GM20431 (cell line): ENCODE results near the gene MAB21L1.

Experiments used
- in situ Hi-C: fragments of 300-500 bp; cut with MseI, MboI; formaldehyde crosslinking; loops from one replicate; pipeline ENCODE4 v1.15.0; 2020; ENCODE audit warnings: low sequenced_read_pairs; ENCODE audit not compliant: unreplicated experiment

MAB21L1 gene

GRCh38 chr13:35475960-35476943 is at the start of gene MAB21L1:
Gene MAB21L1 (minus strand): TSS chr13:35476689. CDS start chr13:35476138, 551 bp downstream.
- in situ Hi-C loops = no loop called here

- in situ Hi-C loops = no loop called here
Observed at GRCh38 chr13:35524171-35524570, 47.7 kb upstream of the MAB21L1 start.

GRCh38 chr13:35518337-35518946 is 42.0 kb upstream of the MAB21L1 start:
- in situ Hi-C loops = no loop called here

DNA sequence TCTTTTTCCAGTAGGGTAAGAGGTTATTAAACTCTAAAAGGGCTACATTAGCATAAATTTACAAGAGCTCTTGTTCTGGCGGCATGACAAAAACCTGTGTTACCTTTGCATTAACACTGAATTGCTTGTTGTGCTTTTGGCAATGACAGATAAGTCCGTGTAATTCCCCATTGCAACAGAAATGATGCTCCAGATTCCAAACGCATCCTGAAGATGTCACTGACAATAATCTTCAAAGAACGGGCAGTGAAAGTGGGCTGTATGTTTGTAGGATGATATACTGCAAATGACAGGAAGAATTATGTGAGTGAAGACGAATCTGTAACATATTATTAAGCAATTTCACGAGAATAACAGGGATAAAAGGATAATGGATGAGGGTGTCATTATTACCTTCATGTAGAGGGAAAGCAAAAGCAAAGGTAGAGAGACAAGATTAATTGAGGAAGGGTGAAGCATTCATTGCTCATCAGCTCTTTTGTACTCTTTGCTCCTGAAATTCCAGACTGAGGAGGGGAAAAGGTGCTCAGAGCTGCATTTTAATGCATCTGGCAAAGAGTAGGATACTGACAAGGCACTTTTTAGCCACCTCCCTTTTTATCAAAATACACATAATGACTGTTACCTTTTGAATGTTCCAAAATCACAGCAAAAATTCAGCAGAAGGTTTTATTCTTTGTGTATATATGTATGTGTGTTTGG is 38.5 kb upstream of the MAB21L1 start:
- in situ Hi-C loops = no loop called here

GRCh38 chr13:35514061-35514477 is 37.6 kb upstream of the MAB21L1 start:
- in situ Hi-C loops = no loop called here

- in situ Hi-C loops = no loop called here
Observed at GRCh38 chr13:35512271-35512920, 35.9 kb upstream of the MAB21L1 start.

GRCh38 chr13:35502456-35502855 is 26.0 kb upstream of the MAB21L1 start:
- in situ Hi-C loops = no loop called here

GRCh38 chr13:35501661-35502235 is 25.3 kb upstream of the MAB21L1 start:
- in situ Hi-C loops = no loop called here

DNA sequence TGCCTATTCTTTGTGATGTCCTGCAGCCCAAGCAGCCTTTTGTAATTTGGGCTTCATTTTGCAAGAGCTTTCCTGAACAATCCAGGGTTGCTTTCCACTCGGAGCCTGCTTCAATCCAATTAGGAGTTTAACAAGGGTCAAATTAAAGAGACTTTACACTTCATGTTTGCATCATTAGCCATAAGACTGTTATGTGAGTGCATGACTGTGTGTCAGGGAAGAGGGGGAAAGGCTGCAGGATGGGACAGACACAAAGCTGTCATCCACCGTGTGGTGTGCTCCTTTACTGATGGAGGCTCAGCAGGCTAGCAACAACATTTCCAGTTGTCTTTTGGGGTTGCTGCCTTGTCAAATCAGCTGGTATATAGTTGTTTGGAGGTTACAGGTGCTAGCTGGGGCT is 23.7 kb upstream of the MAB21L1 start:
- in situ Hi-C loops = no loop called here

- in situ Hi-C loops = no loop called here
Observed at GRCh38 chr13:35499676-35500075, 23.2 kb upstream of the MAB21L1 start.

DNA sequence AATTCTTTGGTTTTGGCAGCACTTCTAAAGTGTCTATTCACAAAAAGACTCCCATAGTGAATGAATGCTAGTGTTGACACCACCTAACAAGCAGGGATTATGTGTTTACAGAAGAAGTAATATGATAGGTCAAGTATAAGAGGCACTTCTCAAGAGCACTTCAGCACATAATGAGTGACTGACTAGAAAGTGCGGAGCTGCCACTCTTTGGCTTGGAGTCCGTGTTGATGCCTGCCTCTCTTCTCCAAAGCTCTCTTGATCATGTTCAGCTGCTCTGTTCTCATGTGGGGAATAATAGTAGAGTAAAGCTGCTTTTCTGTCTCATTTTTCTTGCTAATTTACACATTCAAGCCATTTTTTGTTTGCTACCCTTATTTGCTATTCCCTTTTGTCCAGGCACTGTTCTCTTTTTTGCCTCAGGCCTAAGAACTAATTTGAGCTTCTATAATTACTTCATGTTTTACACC is 22.7 kb upstream of the MAB21L1 start:
- in situ Hi-C loops = no loop called here

DNA sequence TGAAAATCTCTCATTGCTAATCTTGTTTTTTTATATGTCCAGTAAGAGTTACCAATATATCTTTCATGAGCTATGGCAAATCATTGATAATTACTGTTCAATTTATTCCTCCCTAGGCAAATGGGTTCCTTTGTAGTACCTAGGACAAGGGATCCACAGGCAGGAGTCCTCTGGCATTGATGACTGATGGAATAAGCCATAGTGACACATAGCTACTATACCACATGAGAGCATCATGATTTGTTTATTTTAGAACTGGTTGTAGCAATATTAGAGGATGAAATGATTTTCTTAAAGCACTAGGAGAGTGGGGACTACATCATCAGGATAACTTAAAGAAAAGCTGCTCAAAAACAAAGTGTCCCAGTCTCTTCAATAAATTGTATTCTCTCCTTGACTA is 21.7 kb upstream of the MAB21L1 start:
- in situ Hi-C loops = no loop called here

DNA sequence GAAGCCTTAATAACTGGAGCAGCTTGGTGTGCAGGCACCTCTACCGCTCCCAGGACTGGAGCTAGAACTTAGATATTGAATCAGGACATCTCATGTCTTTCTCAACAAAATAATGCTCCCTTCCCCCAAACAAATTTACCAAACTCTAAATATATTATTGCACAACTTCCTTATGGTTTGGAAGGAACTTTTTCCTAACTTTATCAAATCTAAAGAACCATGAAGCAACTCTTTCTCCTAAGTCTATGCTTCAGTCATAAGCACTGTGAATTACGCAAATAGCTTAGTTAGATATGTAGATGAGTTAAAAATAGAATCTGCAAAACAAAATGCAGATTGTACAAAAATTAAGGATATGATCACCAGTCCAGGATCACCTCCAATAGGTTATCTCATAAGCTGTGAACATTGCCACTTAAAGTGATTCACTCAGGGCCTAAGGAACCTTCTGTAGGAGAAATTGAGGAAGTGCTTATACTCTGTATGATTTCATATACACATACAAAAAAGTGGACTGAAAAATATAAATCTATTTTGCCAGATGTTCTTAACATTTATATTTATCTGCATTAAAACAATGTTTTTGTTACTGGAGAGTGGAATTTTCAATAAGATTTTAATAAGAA is 20.4 kb upstream of the MAB21L1 start:
- in situ Hi-C loops = no loop called here

DNA sequence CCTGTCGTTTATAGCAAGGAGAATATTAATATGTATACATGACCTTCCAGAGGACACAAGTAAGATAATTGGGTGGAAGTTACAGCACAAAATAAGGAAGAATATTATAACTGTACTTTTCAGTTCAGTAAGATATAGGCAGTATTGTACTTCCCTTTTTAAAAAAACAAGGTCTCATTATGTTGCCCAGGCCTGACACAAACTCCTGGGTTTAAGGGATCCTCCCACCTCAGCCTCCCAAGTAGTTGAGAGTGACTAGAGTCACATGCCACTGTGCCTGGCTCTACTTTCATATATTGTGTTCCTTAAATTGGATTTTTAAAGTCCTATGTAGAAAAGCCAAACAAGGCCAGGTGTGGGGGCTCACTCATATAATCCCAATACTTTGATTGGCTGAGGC is 19.5 kb upstream of the MAB21L1 start:
- in situ Hi-C loops = no loop called here

DNA sequence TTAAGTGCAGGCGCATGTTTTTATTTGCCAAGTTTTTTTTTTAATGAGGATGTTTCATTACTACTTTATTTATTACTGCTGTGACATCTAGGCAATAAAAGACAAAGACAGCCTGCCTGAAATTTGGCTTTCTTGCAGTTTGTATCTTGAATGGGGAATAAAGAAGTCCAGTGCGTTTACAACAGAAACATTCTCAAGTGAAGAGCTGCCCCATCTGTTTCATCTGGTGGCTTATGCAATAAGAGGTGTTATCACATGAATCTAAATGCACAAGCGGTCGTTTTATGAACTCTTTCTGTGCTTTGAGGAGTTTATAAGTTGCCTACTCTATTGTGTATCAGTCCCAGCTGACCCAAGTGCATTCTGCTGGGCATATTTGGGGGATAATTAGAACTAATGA is 12.6 kb upstream of the MAB21L1 start:
- in situ Hi-C loops = no loop called here

GRCh38 chr13:35485424-35485823 is 8.9 kb upstream of the MAB21L1 start:
- in situ Hi-C loops = no loop called here

- in situ Hi-C loops = no loop called here
Observed at GRCh38 chr13:35484384-35484783, 7.9 kb upstream of the MAB21L1 start.

- in situ Hi-C loops = no loop called here
Observed at GRCh38 chr13:35483761-35484160, 7.3 kb upstream of the MAB21L1 start.

DNA sequence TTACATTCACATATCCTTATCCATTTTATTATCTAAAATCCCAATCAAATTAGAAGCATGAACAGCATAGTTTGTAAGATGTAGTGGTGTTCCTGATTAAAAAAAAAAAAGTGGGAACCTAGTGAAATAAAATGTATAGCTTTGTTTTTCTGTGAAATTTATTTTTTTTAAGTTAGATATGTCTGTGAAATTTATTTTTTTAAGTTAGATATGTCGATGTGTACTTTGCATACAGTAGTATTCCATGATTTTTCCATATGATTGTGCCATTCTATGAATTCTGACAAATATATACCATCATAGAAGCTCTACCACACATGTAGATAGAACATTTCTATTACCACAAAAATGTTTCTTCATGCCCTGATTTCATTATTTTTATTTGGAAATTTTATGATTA is 6.0 kb upstream of the MAB21L1 start:
- in situ Hi-C loops = no loop called here
